ENCODE measurements around the gene FANCD2OS. TPM values are rescaled to one million over a fixed set of nuclear protein-coding genes. Genes with fewer than 3 reads are reported as not detected.
"Not testable (repeated sequence)": the region's sequence is repeated elsewhere in the genome, so short reads cannot be mapped to it uniquely, and the experiment has no call there.

FANCD2OS gene
- total RNA-seq, 1 experiment from 2014 or later: not detected

GRCh38 chr3:10099041-10099440 is 9.0 kb downstream of the FANCD2OS start:
- CTCF ChIA-PET: no interaction called here
- no peak overlapping the region for H3K4me2 ChIP-seq
- H3K9me2 ChIP-seq (ENCODE audit: insufficient read depth): no peaks in the 10 kb centered on the region
- H4K20me1 ChIP-seq (ENCODE audit: insufficient read depth): no peaks in the 10 kb centered on the region
- intact Hi-C loops (cut with micrococcal nuclease; ENCODE audit: unreplicated experiment): no loop called here
- H3K4me1 ChIP-seq (replicated peaks; ENCODE audit: insufficient read depth): no peaks in the 10 kb centered on the region
- no peak for TF ChIP-seq EZH2 (IDR thresholded peaks at IDR 0.05; ENCODE audit: low read depth)
- TF ChIP-seq, protein P1, sequence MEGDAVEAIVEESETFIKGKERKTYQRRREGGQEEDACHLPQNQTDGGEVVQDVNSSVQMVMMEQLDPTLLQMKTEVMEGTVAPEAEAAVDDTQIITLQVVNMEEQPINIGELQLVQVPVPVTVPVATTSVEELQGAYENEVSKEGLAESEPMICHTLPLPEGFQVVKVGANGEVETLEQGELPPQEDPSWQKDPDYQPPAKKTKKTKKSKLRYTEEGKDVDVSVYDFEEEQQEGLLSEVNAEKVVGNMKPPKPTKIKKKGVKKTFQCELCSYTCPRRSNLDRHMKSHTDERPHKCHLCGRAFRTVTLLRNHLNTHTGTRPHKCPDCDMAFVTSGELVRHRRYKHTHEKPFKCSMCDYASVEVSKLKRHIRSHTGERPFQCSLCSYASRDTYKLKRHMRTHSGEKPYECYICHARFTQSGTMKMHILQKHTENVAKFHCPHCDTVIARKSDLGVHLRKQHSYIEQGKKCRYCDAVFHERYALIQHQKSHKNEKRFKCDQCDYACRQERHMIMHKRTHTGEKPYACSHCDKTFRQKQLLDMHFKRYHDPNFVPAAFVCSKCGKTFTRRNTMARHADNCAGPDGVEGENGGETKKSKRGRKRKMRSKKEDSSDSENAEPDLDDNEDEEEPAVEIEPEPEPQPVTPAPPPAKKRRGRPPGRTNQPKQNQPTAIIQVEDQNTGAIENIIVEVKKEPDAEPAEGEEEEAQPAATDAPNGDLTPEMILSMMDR (conservative IDR thresholded peaks at IDR 0.05): no peak
- H3K4me3 ChIP-seq: no peak overlapping the region
- no TSS peak for BruUV-seq (replicated peaks)
- H3K9me3 ChIP-seq (ENCODE audit: insufficient read depth, low read depth): no peaks in the 10 kb centered on the region
- H3K79me2 ChIP-seq (ENCODE audit: low read depth): no peaks in the 10 kb centered on the region
- H3K36me3 ChIP-seq (ENCODE audit: low read depth): 0 out of 2 replicates have a peak, but pooled peaks cover 5% of the 10 kb centered on the region
- H2AFZ ChIP-seq: no peak overlapping the region
- no peaks in the 10 kb centered on the region for H3K27me3 ChIP-seq (ENCODE audit: insufficient read depth, low read depth)
- no peak for DNase-seq
- H3K27ac ChIP-seq: no peak overlapping the region
- no peaks in the 10 kb centered on the region for H3F3A ChIP-seq (ENCODE audit: insufficient read depth, low read depth)
- POLR2A ChIA-PET (ENCODE audit: unreplicated experiment): no interaction called here

DNA sequence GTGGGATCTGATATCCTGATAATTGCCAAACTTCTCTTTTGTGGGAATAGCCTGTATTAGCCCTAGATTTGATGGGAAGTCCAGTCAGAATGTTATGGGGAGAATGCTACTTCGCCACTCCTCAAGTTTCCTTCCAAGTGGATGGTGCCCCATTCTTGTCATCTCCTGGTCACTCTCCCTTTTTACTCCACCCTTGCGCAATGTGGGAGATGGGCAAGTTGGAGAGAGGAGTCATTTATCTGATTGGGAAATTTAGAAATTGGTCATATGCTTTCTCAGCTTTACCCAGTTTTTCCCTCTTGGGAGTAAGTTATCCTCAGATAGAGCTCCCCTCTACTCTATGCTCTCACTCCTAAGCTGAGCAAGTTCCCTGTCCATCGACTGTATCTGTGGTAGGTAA is 14.4 kb downstream of the FANCD2OS start:
- Histone ChIP-seq H4K20me1 (ENCODE audit: insufficient read depth) (no peaks in the 10 kb centered on the region), H3K27ac (no peak overlapping the region), H2AFZ (no peak overlapping the region), H3K36me3 (ENCODE audit: low read depth) (peaks cover 13% of the 10 kb centered on the region; the same call in 1 of the 2 replicates), H3K79me2 (ENCODE audit: low read depth) (no peaks in the 10 kb centered on the region), H3F3A (ENCODE audit: insufficient read depth, low read depth) (no peaks in the 10 kb centered on the region), H3K4me1 (replicated peaks; ENCODE audit: insufficient read depth) (no peaks in the 10 kb centered on the region), H3K9me3 (ENCODE audit: insufficient read depth, low read depth) (no peaks in the 10 kb centered on the region), H3K9me2 (ENCODE audit: insufficient read depth) (no peaks in the 10 kb centered on the region), H3K27me3 (ENCODE audit: insufficient read depth, low read depth) (no peaks in the 10 kb centered on the region), H3K4me3 (no peak overlapping the region), H3K4me2 (no peak overlapping the region)
- DNase-seq: no peak
- TF ChIP-seq, protein P1 (conservative IDR thresholded peaks at IDR 0.05): no peak
- no peak for TF ChIP-seq EZH2 (IDR thresholded peaks at IDR 0.05; ENCODE audit: low read depth)
- POLR2A ChIA-PET (ENCODE audit: unreplicated experiment): no interaction called here
- intact Hi-C loops (cut with micrococcal nuclease; ENCODE audit: unreplicated experiment): no loop called here
- CTCF ChIA-PET: no interaction called here
- BruUV-seq (replicated peaks): no TSS peak

GRCh38 chr3:10091387-10091786 is 16.7 kb downstream of the FANCD2OS start:
- POLR2A ChIA-PET (ENCODE audit: unreplicated experiment); H3K9me2 ChIP-seq (ENCODE audit: insufficient read depth); H3K4me3 ChIP-seq; H3K4me2 ChIP-seq; H2AFZ ChIP-seq; H4K20me1 ChIP-seq (ENCODE audit: insufficient read depth); BruUV-seq (replicated peaks); H3F3A ChIP-seq (ENCODE audit: insufficient read depth, low read depth); CTCF ChIA-PET; DNase-seq; H3K79me2 ChIP-seq (ENCODE audit: low read depth); intact Hi-C loops (cut with micrococcal nuclease; ENCODE audit: unreplicated experiment); H3K27ac ChIP-seq; H3K9me3 ChIP-seq (ENCODE audit: insufficient read depth, low read depth); H3K27me3 ChIP-seq (ENCODE audit: insufficient read depth, low read depth): not testable (repeated sequence)
- Histone ChIP-seq H3K4me1 (replicated peaks; ENCODE audit: insufficient read depth) (peaks cover 10% of the 10 kb centered on the region), H3K36me3 (ENCODE audit: low read depth) (peaks cover 24% of the 10 kb centered on the region; the same call in 1 of the 2 replicates)

DNA sequence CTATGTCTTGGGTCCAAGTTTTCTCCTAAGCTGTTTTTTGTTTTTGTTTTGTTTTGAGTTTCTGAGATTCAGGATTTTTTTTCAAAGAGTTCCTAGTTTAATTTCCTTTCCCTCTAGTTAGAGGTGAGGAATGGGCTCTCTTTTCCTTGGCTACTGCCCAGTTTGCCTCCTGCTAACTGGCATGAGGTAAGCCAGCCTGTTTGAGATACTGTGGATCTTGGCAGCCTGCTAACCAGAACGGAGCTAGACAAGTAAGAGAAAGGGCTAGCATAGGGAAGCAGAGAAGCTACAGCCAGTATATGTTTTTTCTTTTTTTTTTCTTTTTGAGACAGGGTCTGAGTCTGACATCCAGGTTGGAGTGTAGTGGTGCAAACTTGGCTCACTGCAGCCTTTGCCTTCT is 17.3 kb downstream of the FANCD2OS start:
- H3K9me3 ChIP-seq (ENCODE audit: insufficient read depth, low read depth); H3K9me2 ChIP-seq (ENCODE audit: insufficient read depth); H2AFZ ChIP-seq; H3K4me3 ChIP-seq; BruUV-seq (replicated peaks); H4K20me1 ChIP-seq (ENCODE audit: insufficient read depth); H3F3A ChIP-seq (ENCODE audit: insufficient read depth, low read depth); POLR2A ChIA-PET (ENCODE audit: unreplicated experiment); DNase-seq; H3K4me2 ChIP-seq; intact Hi-C loops (cut with micrococcal nuclease; ENCODE audit: unreplicated experiment); CTCF ChIA-PET; H3K79me2 ChIP-seq (ENCODE audit: low read depth); H3K27ac ChIP-seq; H3K27me3 ChIP-seq (ENCODE audit: insufficient read depth, low read depth): not testable (repeated sequence)
- H3K36me3 ChIP-seq (ENCODE audit: low read depth): peaks cover 27% of the 10 kb centered on the region; the same call in 1 of the 2 replicates
- H3K4me1 ChIP-seq (replicated peaks; ENCODE audit: insufficient read depth): peaks cover 16% of the 10 kb centered on the region

Data from PC-9 (cell line).